Measurements from ENCODE around the gene ACTG1.

ACTG1 gene

GRCh38 chr17:81479175-81480071 is 33.2 kb downstream of the ACTG1 start:
- Histone ChIP-seq H3K4me3 (ENCODE audit: low read length) (no peak overlapping the region), H3K36me3 (ENCODE audit: insufficient read depth, low read length) (no peaks in the 10 kb centered on the region), H3K9me3 (ENCODE audit: low read length) (no peaks in the 10 kb centered on the region), H2AFZ (ENCODE audit: low read depth, low read length) (no peak overlapping the region), H3K4me1 (ENCODE audit: insufficient read depth, low read length) (peaks cover 69% of the 10 kb centered on the region), H3K27me3 (ENCODE audit: insufficient read depth, low read length) (no peaks in the 10 kb centered on the region)

GRCh38 chr17:81478119-81478518 is 34.5 kb downstream of the ACTG1 start:
- H3K9me3 ChIP-seq (ENCODE audit: low read length) = no peaks in the 10 kb centered on the region
- no peak overlapping the region for H2AFZ ChIP-seq (ENCODE audit: low read depth, low read length)
- H3K4me1 ChIP-seq (ENCODE audit: insufficient read depth, low read length) = peaks cover 58% of the 10 kb centered on the region
- H3K27me3 ChIP-seq (ENCODE audit: insufficient read depth, low read length) = no peaks in the 10 kb centered on the region
- H3K4me3 ChIP-seq (ENCODE audit: low read length) = no peak overlapping the region
- H3K36me3 ChIP-seq (ENCODE audit: insufficient read depth, low read length) = no peaks in the 10 kb centered on the region

GRCh38 chr17:81477173-81477572 is 35.4 kb downstream of the ACTG1 start:
- Histone ChIP-seq H3K27me3 (ENCODE audit: insufficient read depth, low read length) (no peaks in the 10 kb centered on the region), H3K4me1 (ENCODE audit: insufficient read depth, low read length) (peaks cover 49% of the 10 kb centered on the region)

GRCh38 chr17:81476635-81477034 is 36.0 kb downstream of the ACTG1 start:
- Histone ChIP-seq H2AFZ (ENCODE audit: low read depth, low read length) (no peak overlapping the region), H3K4me3 (ENCODE audit: low read length) (no peak overlapping the region), H3K27me3 (ENCODE audit: insufficient read depth, low read length) (no peaks in the 10 kb centered on the region), H3K9me3 (ENCODE audit: low read length) (no peaks in the 10 kb centered on the region), H3K36me3 (ENCODE audit: insufficient read depth, low read length) (no peaks in the 10 kb centered on the region), H3K4me1 (ENCODE audit: insufficient read depth, low read length) (peaks cover 44% of the 10 kb centered on the region)

More at GRCh38 chr17:81477173-81477572, 35.4 kb downstream of the ACTG1 start:
- no peak overlapping the region for H3K4me3 ChIP-seq (ENCODE audit: low read length)
- no peaks in the 10 kb centered on the region for H3K36me3 ChIP-seq (ENCODE audit: insufficient read depth, low read length)
- no peak overlapping the region for H2AFZ ChIP-seq (ENCODE audit: low read depth, low read length)
- H3K9me3 ChIP-seq (ENCODE audit: low read length) = no peaks in the 10 kb centered on the region

- Histone ChIP-seq H3K9me3 (ENCODE audit: low read length) (no peaks in the 10 kb centered on the region), H3K36me3 (ENCODE audit: insufficient read depth, low read length) (no peaks in the 10 kb centered on the region), H3K4me3 (ENCODE audit: low read length) (no peak overlapping the region), H3K27me3 (ENCODE audit: insufficient read depth, low read length) (no peaks in the 10 kb centered on the region), H3K4me1 (ENCODE audit: insufficient read depth, low read length) (peaks cover 41% of the 10 kb centered on the region), H2AFZ (ENCODE audit: low read depth, low read length) (no peak overlapping the region)
Observed at GRCh38 chr17:81476097-81476496, 36.5 kb downstream of the ACTG1 start.

- H3K36me3 ChIP-seq (ENCODE audit: insufficient read depth, low read length) = no peaks in the 10 kb centered on the region
- no peaks in the 10 kb centered on the region for H3K9me3 ChIP-seq (ENCODE audit: low read length)
- H3K4me1 ChIP-seq (ENCODE audit: insufficient read depth, low read length) = peaks cover 29% of the 10 kb centered on the region
- H3K4me3 ChIP-seq (ENCODE audit: low read length) = no peak overlapping the region
- H2AFZ ChIP-seq (ENCODE audit: low read depth, low read length) = no peak overlapping the region
- H3K27me3 ChIP-seq (ENCODE audit: insufficient read depth, low read length) = no peaks in the 10 kb centered on the region
Observed at GRCh38 chr17:81474958-81475357, 37.6 kb downstream of the ACTG1 start.

- Histone ChIP-seq H3K4me3 (ENCODE audit: low read length) (no peak overlapping the region), H3K27me3 (ENCODE audit: insufficient read depth, low read length) (no peaks in the 10 kb centered on the region), H3K4me1 (ENCODE audit: insufficient read depth, low read length) (peaks cover 21% of the 10 kb centered on the region), H3K9me3 (ENCODE audit: low read length) (no peaks in the 10 kb centered on the region), H3K36me3 (ENCODE audit: insufficient read depth, low read length) (no peaks in the 10 kb centered on the region), H2AFZ (ENCODE audit: low read depth, low read length) (no peak overlapping the region)
Observed at GRCh38 chr17:81473019-81473418, 39.6 kb downstream of the ACTG1 start.

- H3K27me3 ChIP-seq (ENCODE audit: insufficient read depth, low read length) = no peaks in the 10 kb centered on the region
- peaks cover 10% of the 10 kb centered on the region for H3K4me1 ChIP-seq (ENCODE audit: insufficient read depth, low read length)
- no peaks in the 10 kb centered on the region for H3K9me3 ChIP-seq (ENCODE audit: low read length)
- no peak overlapping the region for H3K4me3 ChIP-seq (ENCODE audit: low read length)
- no peak overlapping the region for H2AFZ ChIP-seq (ENCODE audit: low read depth, low read length)
- H3K36me3 ChIP-seq (ENCODE audit: insufficient read depth, low read length) = no peaks in the 10 kb centered on the region
Observed at GRCh38 chr17:81471818-81472456, 40.7 kb downstream of the ACTG1 start.

- H3K4me3 ChIP-seq (ENCODE audit: low read length) = no peak overlapping the region
Observed at GRCh38 chr17:81470944-81471817, 41.4 kb downstream of the ACTG1 start.

GRCh38 chr17:81470270-81470943 is 42.2 kb downstream of the ACTG1 start:
- no peak overlapping the region for H2AFZ ChIP-seq (ENCODE audit: low read depth, low read length)
- no peaks in the 10 kb centered on the region for H3K36me3 ChIP-seq (ENCODE audit: insufficient read depth, low read length)
- no peak overlapping the region for H3K4me3 ChIP-seq (ENCODE audit: low read length)
- no peaks in the 10 kb centered on the region for H3K9me3 ChIP-seq (ENCODE audit: low read length)
- H3K27me3 ChIP-seq (ENCODE audit: insufficient read depth, low read length) = no peaks in the 10 kb centered on the region
- H3K4me1 ChIP-seq (ENCODE audit: insufficient read depth, low read length) = peaks cover 5% of the 10 kb centered on the region

More at GRCh38 chr17:81470944-81471817, 41.4 kb downstream of the ACTG1 start:
- no peaks in the 10 kb centered on the region for H3K27me3 ChIP-seq (ENCODE audit: insufficient read depth, low read length)
- H3K9me3 ChIP-seq (ENCODE audit: low read length) = no peaks in the 10 kb centered on the region
- no peak overlapping the region for H2AFZ ChIP-seq (ENCODE audit: low read depth, low read length)
- no peaks in the 10 kb centered on the region for H3K36me3 ChIP-seq (ENCODE audit: insufficient read depth, low read length)
- peaks cover 8% of the 10 kb centered on the region for H3K4me1 ChIP-seq (ENCODE audit: insufficient read depth, low read length)

GRCh38 chr17:81469266-81469665 is 43.3 kb downstream of the ACTG1 start:
- no peak overlapping the region for H3K4me3 ChIP-seq (ENCODE audit: low read length)
- no peaks in the 10 kb centered on the region for H3K4me1 ChIP-seq (ENCODE audit: insufficient read depth, low read length)
- H3K9me3 ChIP-seq (ENCODE audit: low read length) = no peaks in the 10 kb centered on the region
- H3K36me3 ChIP-seq (ENCODE audit: insufficient read depth, low read length) = peaks cover 2% of the 10 kb centered on the region
- no peak overlapping the region for H2AFZ ChIP-seq (ENCODE audit: low read depth, low read length)
- no peaks in the 10 kb centered on the region for H3K27me3 ChIP-seq (ENCODE audit: insufficient read depth, low read length)

GRCh38 chr17:81468770-81469121 is 43.9 kb downstream of the ACTG1 start:
- Histone ChIP-seq H3K4me3 (ENCODE audit: low read length) (no peak overlapping the region), H3K27me3 (ENCODE audit: insufficient read depth, low read length) (no peaks in the 10 kb centered on the region), H3K9me3 (ENCODE audit: low read length) (no peaks in the 10 kb centered on the region), H3K36me3 (ENCODE audit: insufficient read depth, low read length) (peaks cover 5% of the 10 kb centered on the region), H2AFZ (ENCODE audit: low read depth, low read length) (no peak overlapping the region), H3K4me1 (ENCODE audit: insufficient read depth, low read length) (no peaks in the 10 kb centered on the region)
